SHP77 (cell line): Measurements from ENCODE around the gene CD151.

Experiments used
- DNase-seq, 2 experiments: peaks; one replicate each; lab custom pipeline; 2025; lab: John Stamatoyannopoulos, UW

CD151 gene

DNA sequence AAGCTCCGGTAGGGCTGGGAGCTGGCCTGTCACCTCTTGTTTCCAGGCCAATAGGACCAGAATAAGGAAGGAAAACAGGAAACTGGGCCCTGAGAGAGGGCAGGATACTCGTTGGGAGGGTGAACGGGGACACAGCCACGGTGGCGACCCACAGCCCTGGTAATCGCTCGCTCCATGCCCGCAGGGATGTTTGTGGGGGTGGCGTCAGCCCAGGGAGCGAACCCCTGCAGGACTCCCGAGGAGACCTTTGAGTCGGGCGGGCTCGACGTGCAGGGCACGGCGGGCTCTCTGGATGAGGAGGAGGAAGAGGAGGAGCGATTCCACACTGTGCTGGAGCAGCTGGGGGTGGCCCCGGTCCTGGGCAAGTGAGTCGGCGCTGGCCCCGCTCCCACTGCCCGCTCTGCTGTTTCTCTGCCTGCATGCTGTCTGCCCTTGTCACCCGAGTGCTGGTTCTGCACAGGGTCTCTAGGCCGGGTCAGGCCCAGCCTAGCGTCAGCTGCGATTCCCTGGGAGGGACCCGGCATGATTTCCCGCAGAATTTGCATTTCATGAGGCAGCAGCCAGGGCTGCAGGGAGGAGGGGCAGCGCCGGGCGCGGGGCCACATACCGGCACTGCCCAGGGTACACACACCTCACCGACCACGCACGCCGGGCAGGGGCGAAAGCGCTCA is 3.4 kb upstream of the CD151 start:
- DNase-seq, result no peak

DNA sequence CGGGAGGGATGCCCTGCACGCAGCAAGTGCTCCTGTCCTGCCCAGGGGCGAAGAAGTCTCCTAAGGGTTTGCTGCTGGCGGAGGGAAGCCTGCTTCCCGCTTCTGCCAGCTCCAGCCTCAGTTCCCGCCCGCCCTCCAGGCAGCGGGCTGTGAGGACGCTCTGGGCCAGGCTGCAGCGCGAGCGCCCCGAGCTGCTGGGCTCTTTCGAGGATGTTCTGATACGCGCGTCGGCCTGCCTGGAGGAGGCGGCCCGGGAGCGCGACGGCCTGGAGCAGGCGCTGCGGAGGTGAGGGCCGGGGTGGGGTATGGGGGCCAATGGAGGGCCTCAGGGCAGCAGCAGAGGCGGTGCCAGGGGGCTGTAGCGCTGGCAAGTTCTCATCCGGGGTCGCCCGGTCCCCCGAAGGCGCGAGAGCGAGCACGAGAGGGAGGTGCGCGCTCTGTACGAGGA is 2.9 kb upstream of the CD151 start:
- no peak for DNase-seq

DNA sequence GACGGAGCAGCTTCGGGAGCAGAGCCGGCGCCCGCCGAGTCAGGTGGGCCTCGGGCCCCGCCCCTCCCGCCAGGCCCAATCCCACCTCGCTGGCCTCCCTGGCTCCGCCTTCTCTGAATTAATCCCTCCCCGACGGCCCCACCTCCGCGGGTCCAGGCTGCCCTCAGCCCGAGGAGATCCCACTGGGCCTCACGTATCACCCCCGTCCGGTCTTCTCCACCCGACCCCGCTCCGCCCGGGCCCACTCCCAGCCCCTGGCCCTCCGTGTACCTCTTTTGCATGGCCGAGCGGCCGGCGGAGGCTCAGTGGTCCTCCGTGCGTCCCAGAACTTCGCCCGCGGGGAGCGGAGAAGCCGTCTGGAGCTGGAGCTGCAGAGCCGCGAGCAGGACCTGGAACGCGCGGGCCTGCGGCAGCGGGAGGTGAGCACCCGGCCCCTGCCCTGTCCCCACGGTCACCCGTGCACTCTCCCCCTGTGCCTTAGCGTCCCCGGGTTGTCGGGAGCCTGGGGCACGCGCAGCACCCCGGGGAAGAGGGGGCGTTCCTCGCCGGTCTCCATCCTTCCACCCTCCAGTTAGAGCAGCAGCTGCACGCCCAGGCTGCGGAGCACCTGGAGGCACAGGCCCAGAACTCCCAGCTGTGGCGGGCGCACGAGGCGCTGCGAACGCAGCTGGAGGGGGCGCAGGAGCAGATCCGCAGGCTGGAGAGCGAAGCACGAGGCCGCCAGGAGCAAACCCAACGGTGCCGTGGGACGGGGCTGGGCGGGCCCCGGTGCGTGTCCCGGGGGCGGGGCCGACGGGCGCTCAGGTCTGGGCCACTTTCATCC is 2.2 kb upstream of the CD151 start:
- no peak for DNase-seq

DNA sequence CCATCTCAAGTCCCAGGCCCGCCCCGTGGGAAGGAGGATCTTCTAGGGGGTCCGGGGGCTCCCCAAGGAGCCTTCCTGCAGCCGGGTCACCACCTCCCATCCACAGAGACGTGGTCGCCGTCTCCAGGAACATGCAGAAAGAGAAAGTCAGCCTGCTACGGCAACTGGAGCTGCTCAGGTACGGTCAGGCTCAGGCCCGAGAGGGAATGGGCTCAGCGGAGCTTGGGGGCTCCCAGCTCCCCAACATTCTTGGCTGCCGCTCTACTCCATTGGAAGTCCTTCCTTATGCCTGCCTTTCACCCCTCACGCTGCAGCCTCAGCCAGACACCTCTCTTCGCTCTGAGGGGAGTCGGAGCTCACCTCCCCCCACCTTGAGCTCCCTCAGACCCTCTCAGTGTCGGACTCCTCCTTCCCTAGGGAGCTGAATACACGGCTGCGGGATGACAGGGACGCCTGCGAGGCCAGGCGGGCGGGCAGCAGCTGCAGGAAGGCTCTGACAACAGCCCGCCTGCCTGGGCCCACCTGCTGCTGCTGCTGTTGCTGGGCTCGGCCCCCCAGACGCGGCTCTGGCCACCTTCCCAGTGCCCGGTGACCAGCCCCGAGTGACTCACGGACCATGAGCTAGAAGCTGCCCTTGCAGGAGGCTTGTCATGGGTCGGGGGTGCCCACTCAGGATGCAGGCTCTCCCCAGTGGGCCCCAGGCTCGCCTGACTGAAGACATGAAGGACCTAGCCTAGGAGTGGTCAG is 1.5 kb upstream of the CD151 start:
- peak in 1 of 2 experiments; percentile 59 for DNase-seq

DNA sequence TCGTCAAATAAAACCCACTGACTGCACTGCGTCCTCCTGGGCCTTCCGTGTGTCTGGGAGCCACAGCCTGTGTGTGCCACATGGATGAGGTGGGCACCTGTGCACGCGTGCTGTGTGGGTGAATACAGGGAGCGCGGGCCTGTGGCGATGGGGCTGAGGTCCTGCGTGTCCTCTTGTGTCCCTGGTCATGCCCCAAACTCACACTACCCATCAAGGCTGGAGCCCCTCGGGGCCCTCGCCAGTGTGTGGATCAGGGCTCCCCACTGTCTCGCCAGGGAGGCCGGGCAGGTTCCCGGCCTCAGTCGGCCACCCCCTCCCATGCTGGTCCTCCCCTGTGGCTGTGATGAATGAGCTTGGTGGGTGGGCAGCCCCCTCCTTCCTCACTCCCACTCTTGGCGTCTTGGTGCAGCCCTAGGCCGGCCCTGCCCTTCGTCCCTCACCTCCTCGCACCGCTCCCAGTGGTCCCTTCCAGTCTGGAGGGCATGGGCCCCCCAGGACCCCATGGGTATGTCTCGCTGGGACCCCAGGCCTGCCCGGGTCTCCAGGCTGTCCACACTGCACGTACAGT is 707 bp upstream of the CD151 start:
- no peak for DNase-seq

DNA sequence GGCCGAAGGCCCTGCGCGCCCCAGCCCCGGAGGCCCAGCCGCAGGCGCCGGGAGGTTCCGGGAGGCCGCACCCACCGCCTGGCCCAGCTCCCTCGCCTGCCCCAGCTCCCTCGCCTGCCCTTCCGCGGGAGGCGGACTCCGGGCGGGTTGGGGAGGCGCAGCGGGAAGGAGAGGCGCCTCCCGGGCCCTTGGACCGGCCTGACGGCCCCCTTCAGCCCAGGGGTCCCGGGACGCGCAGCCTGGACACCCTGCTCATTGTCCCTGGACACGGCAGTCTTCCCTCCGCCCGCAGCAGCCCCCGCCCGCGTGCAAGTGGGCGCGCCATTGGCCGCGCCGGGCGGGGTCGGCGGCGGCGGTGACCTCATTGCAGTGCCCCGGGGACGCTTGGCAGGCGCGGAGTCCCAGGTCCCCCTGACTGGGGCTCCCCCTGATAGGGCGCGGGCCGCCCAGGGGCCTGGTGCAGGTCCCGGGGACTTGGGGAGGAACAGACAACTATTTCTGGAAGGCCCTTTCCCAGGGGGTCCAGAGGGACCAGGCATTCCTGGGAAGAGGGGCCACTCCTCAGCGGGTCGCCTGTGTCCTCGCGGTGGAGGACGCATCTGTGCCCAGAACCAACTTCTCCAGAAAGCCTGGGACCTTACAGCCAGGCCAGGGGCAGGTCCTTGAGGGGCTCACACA is 501 bp downstream of the CD151 start:
- no peak for DNase-seq

DNA sequence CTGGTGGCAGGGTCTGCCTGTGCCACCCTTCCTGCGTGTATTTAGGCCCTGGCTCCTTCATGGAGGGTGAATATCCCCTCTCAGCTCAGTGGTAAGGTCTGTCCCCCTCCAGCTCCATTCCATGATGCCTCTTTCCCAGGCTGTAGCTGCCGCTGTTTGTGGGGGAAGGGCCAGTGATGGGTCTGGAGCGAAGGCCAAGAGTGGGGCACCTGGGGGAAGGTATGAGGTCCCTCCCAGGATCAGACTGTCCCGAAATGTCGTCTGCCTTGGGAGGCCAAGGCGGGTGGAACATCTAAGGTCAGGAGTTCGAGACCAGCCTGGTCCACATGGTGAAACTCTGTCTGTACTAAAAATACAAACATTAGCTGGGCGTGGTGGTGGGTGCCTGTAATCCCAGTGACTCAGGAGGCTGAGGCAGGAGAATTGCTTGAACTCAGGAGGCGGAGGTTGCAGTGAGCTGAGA is 1.1 kb downstream of the CD151 start:
- no peak for DNase-seq

DNA sequence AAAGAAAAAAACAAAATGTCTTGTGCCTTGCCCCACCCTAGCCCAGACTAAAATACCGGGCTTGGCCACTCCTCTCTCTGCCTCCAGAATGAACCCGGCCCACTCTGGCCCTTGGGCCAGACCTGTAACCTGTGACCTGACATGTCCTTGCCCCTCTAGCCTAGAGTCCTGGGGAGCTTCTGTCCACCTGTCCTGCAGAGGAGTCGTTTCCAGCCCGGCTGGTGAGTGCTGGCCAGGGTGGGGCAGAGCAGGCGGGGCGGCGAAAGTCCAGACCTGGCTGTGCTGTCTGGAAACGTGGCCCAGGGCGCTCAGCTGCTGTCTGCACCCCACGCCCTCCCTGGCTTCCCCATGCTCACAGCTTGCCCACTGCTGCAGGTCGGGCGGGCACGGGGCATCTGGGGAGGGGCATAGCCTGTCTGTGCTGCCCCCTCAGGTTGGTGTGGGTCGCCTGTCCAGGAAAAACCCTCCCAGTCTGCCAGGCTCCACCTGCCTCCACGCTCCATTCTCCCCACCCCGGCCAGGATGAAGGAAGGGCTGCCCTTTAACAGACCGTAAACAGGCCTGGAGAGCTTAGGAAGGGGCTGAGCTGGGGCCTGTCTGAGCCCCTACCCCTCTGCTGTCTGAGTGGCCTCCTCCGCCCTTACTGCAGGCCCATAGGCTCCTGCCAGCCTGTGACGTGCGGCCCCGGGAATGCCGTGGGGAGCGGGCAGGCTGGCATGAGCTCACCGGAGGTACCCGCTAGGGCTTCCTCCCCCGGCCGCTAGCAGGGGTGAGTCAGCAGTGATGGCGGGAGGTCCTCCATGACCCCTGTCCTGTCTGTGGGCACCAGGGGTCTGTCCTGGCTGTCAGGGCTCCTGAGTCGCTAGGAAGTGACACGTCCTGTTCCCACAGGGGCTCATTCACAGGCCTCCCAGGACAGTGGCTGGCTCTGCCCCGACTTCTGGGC is 1.9 kb downstream of the CD151 start:
- DNase-seq, result peak in 1 of 2 experiments; percentile 30

DNA sequence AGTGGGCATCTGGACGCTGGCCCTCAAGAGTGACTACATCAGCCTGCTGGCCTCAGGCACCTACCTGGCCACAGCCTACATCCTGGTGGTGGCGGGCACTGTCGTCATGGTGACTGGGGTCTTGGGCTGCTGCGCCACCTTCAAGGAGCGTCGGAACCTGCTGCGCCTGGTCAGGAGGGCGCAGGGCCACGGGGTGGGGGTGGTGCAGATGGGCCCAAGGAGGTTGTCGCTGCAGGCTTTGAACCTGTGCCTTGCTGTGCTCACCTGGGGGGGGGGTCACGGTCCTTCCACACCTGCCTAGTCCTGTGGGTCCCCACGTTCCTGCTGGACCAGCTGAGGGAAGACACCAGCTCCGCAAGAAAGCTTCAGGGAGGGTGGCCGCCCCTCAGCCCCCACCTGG is 3.5 kb downstream of the CD151 start:
- no peak for DNase-seq

DNA sequence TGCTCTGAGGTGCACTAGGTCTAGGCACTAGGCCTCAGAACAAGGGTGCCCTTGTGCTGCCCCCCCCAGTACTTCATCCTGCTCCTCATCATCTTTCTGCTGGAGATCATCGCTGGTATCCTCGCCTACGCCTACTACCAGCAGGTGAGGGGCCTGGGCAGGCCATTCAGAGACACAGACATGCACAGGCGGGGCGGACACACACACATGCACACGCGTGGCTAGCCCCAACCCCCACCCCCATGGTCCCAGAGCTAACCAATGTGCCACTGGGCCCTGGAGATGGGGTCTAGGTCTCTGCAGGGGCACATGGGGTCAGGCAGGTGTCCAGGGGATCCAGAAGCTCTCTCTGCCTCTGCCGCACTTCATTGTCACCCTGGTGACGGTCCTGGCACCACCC is 3.9 kb downstream of the CD151 start:
- no peak for DNase-seq

DNA sequence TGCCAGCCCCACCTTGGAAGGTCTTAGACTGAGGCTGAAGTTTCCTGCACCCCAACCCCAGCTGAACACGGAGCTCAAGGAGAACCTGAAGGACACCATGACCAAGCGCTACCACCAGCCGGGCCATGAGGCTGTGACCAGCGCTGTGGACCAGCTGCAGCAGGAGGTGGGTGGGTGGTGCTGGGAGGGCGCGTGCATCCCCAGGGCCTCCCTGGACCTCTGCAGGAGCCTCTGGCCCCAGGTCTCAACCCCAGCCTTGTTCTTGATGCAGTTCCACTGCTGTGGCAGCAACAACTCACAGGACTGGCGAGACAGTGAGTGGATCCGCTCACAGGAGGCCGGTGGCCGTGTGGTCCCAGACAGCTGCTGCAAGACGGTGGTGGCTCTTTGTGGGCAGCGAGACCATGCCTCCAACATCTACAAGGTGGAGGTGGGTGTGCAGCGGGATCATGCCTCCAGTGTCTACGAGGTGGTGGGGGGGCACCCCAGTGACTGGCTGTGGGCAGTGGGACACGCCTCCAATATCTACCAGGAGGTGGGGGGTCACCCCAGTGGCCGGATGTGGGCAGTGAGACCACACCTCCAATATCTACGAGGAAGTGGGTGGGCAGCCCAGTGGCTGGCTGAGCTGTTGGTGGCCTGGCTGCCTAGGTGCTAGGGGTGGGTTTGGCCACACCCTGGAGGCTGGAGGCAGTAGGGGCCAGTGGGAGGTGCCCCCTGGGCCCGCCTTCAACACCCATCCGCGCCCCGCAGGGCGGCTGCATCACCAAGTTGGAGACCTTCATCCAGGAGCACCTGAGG is 4.6 kb downstream of the CD151 start:
- DNase-seq, result no peak

DNA sequence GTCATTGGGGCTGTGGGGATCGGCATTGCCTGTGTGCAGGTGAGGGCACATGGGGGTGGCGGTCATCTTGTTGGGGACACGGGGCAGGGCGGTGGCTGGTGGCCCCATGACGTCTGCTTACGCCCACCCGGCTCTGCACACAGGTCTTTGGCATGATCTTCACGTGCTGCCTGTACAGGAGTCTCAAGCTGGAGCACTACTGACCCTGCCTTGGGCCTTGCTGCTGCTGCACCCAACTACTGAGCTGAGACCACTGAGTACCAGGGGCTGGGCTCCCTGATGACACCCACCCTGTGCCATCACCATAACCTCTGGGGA is 5.2 kb downstream of the CD151 start:
- DNase-seq, result no peak

DNA sequence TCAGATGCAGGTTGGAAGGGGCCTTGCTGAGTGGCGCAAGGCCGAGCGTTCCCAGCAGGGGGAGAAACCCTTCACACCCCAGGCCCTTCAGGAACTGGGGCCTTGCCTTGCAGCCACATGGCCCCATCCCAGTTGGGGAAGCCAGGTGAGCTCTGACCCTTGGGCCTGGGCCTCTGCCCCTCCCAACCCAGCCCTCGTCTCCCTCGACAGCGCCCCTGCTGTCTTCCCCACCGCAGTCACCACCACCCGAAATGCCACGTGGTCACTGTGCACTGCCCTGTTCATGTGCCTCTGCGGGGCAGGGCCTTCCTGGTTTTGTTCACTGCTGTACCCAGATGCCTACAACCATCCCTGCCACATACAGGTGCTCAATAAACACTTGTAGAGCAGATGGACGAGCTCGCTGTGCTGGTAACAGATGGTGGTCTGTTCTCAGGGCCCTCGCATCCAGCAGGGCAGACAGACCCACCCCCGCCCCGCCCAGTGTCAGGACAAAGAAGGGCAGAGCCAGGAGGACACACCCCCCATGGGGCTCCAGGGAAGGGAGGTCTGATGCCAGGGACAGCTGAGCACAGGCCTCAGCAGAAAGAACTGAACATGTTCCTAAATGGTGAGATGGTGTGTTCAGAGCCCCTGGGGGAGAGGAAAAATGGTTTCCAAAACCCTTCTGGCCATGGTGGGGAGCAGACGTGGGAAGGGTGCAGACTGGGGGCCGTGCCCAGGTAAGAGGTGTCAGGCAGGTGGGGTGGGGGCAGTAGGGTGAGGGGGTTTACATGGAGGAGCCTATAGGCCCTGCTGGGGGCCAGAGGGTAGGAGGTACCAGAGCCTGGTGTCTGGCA is 5.9 kb downstream of the CD151 start:
- no peak for DNase-seq

DNA sequence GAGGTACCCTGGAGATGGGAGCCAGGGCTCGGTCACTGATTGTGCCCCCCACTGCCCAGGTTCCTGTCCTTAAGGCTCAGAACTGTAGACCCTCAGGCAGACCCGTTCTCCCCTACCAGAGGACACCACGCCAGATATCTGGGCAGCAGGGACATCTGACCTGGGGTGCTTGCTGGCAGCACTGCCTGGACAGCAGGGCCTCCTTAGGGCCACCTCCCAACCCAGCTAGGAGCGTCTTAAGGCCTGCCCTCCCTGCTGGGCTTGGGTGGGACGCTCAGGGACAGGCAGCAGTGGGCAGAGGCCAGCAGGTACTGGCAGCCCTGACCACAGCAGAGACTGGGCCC is 6.5 kb downstream of the CD151 start:
- no peak for DNase-seq

DNA sequence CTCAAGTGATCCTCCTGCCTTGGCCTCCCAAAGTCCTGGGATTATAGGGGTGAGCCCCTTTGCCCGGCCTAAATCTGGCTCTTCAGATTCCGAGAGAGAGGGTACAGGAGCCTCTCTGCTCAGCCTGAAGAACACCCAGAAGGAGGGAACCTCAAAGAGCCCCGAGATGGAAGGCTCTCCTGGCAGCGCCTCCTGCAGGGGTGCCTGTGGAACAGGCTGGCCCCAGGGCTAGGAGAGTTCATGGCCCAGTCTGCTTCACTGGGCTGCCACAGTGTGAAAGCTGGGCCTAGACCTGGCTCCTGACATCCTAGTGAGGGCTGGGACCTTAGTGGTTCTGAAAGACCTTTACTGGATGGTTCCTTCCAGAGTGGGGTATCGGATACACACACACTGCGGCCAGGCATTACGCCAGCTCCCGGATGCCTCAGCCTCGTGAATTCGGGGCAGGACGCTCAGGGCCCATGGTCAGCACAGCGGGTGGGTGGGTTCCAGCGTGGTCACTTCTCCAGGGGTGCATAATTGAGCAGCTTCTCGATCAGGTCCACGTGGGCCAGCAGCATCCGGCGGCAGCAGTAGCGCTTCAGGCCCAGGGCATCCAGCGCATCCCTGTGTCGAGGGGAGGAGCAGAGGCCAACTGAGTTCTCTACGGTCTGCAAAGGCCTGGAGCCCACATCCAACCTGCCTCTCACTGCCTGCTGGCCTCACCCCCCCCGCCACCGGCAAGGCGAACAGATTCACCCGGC is 7.3 kb downstream of the CD151 start:
- no peak for DNase-seq

DNA sequence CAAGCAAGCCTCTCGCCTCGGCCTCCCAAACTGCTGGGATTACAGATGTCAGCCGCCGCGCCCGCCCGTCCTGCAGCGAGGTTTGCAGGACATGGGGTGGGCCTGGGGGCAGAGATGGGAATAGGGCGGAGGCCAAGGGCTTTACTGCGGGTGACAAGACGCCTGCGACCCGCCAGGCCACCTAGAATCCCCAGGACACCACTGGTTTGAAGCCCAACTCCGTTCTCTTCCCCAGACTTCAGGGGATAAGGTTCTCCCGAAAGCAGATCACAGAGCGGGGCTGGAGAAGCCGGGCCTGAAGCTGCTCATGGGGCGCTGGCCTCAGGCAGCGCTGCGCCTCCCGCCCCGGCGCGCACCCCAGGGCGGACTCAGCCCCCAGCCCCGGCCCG is 9.2 kb downstream of the CD151 start:
- DNase-seq, result no peak

DNA sequence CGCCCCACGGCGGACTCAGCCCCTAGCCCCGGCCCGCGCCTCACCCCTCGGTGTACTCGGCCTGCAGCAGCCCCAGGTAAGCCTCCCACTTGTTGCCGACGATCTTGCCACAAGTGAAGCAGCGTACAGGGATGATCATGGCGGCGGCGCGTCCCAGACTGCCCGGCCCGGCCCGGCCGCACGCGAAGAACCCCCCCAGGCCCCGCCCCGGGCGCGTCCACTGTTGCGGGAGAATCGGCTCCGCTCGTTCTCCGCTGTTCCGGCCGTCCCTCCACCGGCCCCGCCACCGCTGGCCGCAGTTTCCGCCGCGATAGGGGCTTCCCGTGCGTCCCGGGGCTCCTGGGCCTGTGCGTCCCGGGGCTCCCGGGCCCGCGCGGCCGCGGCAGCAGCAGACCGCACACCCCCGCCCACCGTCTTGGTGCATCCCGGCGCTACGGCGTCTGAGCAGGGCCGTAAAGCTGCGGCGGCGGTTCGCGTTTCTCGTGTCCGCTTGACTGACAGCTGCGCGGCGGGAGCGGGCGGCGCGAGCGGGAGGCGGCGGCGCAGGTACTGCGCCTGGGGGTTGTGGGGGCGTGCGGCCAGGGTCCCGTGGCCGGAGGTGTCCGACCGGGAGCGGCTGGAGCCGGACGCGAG is 9.7 kb downstream of the CD151 start, which contains the start of the genes POLR2L and TSPAN4:
Gene POLR2L (minus strand): TSS at position 160 of the 633 bp plus-strand sequence. CDS start 21 bp downstream, at position 139.
Gene TSPAN4 (plus strand): TSS at position 483 of the 633 bp plus-strand sequence. CDS start 7,453 bp downstream, outside the sequence.
- DNase-seq, result peak in 1 of 2 experiments; percentile 64
